AG04450 (cell line): ENCODE data around the gene NFATC2. TPM values are rescaled to one million over a fixed set of nuclear protein-coding genes. Genes with fewer than 3 reads are reported as not detected.

ENCODE experiments used
- CTCF ChIA-PET: fragments of 300-600, 350-600 bp; formaldehyde crosslinking; extraction: SDS; loops from one replicate; lab custom pipeline; 2022; ENCODE audit warnings: antibody characterized with exemption, inconsistent platforms; lab: Charles Lee
- POLR2A ChIA-PET: fragments of 350-600 bp; formaldehyde crosslinking; extraction: SDS; loops from one replicate; lab custom pipeline; 2021; ENCODE audit warnings: antibody characterized with exemption, inconsistent platforms; lab: Yijun Ruan, JAX
- DNase-seq: peaks from one replicate; pipeline ENCODE4 v3.0.0-alpha.2; 2011; ENCODE audit warnings: low read depth, low spot score
- H3K27ac ChIP-seq: one replicate; pipeline ENCODE4 v1.5.1; 2012; ENCODE audit warnings: low read depth, low read length, control low read depth
- H3K27me3 ChIP-seq: one replicate; pipeline ENCODE4 v1.6.0; 2012; ENCODE audit warnings: low read length; ENCODE audit not compliant: control insufficient read depth, insufficient read depth
- H3K4me3 ChIP-seq: 2 replicates; pipeline ENCODE4 v1.5.1; 2011; ENCODE audit warnings: mild to moderate bottlenecking, low read depth, low read length, control low read depth
- H3K9me3 ChIP-seq: 2 replicates; pipeline ENCODE4 v1.5.1; 2012; ENCODE audit warnings: low read length; ENCODE audit not compliant: control insufficient read depth, insufficient read depth
- polyA plus RNA-seq: library from polyadenylated mRNA; depleted of rRNA; stranded (reverse); fragments of >200 nt; gene quantifications from 2 replicates; pipeline ENCODE4 v1.2.3, GENCODE V29; 2011
- TF ChIP-seq, protein P1 (sequence below): IDR thresholded peaks from 2 replicates; pipeline ENCODE4 v1.5.1; 2011; ENCODE audit warnings: low read depth, low read length, control low read depth, inconsistent platforms

Gene NFATC2
- polyA plus RNA-seq, 1 experiment = 0.07 TPM

DNA sequence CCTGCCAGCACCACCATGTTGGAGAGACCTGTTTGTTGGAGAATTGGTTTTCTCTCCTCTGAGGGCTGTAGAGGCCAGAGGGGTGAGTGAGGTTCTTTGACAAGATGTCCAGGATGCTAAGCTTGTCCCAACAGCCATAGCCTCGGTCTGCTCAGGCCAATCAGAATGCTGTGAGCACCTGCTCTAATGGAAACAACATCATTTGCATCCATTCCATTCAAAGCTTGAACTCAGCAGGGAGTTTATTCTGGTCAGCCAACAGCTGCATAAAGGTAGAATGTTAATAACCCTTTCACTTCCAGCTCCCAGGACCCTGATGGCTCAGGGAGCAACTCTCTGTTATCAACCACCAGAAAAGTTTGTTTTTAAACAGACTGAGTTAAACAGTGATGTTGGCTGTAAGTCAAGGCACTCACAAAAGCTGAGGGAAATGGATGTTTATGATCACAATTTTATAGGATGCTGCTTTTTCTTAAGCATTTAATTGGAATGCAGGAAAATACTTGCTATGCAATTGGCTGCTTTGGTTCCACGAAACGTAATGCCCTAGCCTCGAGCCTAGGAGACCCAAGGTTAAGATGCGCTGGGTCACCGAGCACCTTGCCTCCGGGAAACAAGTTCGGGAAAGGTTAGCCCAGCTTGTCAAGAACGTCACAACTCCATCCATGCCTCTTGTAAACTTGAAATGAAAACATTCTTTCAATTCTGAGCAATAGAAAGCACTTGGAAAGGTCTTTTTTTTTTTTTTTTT is 155.2 kb downstream of the NFATC2 start:
- no peaks in the 10 kb centered on the region for H3K9me3 ChIP-seq
- no peak overlapping the region for H3K4me3 ChIP-seq
- no peak overlapping the region for H3K27ac ChIP-seq
- ChIA-PET CTCF (interaction anchor here (0.6 to 3.8 kb wide), 9 partner anchors 20 to 405 kb away, joined by 3 to 96 read pairs (median 4); no protein-coding TSS in a partner anchor), POLR2A (interaction anchor here (0.6 kb wide), 1 partner anchor 117 kb away, joined by 4 read pairs; no protein-coding TSS in a partner anchor)
- no peaks in the 10 kb centered on the region for H3K27me3 ChIP-seq
- TF ChIP-seq, protein P1, sequence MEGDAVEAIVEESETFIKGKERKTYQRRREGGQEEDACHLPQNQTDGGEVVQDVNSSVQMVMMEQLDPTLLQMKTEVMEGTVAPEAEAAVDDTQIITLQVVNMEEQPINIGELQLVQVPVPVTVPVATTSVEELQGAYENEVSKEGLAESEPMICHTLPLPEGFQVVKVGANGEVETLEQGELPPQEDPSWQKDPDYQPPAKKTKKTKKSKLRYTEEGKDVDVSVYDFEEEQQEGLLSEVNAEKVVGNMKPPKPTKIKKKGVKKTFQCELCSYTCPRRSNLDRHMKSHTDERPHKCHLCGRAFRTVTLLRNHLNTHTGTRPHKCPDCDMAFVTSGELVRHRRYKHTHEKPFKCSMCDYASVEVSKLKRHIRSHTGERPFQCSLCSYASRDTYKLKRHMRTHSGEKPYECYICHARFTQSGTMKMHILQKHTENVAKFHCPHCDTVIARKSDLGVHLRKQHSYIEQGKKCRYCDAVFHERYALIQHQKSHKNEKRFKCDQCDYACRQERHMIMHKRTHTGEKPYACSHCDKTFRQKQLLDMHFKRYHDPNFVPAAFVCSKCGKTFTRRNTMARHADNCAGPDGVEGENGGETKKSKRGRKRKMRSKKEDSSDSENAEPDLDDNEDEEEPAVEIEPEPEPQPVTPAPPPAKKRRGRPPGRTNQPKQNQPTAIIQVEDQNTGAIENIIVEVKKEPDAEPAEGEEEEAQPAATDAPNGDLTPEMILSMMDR = no peak
- no peak for DNase-seq

DNA sequence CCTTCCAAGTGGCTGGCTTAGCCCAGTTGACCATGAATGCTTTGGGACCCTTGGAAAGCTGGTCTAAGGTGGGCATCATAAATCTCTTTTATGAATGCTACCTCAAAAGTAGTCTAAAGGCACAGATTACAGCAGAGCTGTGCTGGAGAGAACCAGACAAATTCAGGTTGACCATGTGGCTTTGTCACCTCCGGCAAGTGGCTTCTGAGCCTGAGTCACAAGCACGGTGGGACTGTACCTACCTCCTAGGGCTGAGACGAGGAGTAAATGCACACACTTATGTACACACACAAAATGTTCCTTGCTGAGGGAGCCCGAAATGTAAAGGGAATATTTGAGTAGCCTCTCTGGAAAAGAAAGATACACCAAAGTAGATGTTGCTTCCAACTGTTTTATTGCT is 155.9 kb downstream of the NFATC2 start:
- Histone ChIP-seq H3K27me3 (no peaks in the 10 kb centered on the region), H3K27ac (no peak overlapping the region)
- POLR2A ChIA-PET = interaction anchor here (0.6 kb wide), 1 partner anchor 118 kb away, joined by 4 read pairs; no protein-coding TSS in a partner anchor

DNA sequence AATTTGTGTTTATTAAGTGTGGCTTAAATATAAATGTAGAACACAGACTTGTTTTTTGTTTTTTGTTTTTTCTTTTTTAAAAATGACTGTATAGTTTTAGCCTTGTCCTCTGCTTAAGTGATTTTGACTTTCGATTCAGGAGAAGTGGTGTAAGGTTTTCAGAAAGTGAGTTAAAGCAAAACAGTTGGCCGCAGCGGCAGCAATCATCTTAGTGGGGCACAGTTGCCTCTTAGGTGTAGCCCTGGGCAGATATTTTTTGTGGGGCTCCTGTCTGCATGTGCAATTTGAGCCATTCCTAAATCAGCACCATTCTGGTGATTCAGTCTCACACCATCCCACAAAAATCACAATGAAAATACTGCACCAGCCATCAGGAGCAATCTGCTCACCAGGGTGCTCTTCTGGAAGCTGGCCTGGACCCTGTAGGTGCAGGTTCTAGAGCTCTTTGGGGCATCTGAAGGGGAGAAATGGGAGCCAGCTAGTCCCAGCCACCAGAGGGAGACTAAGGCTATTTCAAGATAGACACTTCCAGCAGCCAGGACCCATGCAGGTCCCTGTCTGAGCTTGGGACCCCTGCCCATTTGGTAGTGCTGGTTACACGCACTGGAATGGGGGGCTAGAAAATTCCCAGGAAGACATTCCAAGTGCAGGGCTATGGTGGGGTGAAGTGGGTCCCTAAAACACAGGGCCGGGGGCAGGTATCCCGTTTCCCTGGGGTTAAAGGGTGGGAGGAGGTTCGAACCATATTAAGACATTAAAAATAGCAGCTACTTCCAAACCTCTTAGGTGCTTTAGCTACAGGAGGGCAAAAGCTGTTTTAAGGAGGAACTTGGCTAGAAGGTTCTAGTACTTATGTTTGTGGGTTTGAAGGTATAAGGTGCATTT is 156.6 kb downstream of the NFATC2 start:
- DNase-seq = no peak
- ChIA-PET POLR2A (interaction anchor here (1.0 kb wide), 1 partner anchor 209 kb away, joined by 5 read pairs; no protein-coding TSS in a partner anchor), CTCF (interaction anchor here (0.6 to 3.8 kb wide), 16 partner anchors 14 to 697 kb away, joined by 3 to 96 read pairs (median 4); no protein-coding TSS in a partner anchor)
- Histone ChIP-seq H3K27ac (no peak overlapping the region), H3K9me3 (no peaks in the 10 kb centered on the region), H3K27me3 (no peaks in the 10 kb centered on the region), H3K4me3 (no peak overlapping the region)
- TF ChIP-seq, protein P1 = peak; percentile 72

More for the DNA sequence above, 155.9 kb downstream of the NFATC2 start:
- H3K9me3 ChIP-seq = no peaks in the 10 kb centered on the region
- TF ChIP-seq, protein P1 = no peak
- CTCF ChIA-PET = interaction anchor here (0.6 to 3.8 kb wide), 15 partner anchors 14 to 697 kb away, joined by 3 to 96 read pairs (median 4); no protein-coding TSS in a partner anchor
- no peak overlapping the region for H3K4me3 ChIP-seq
- DNase-seq = no peak

DNA sequence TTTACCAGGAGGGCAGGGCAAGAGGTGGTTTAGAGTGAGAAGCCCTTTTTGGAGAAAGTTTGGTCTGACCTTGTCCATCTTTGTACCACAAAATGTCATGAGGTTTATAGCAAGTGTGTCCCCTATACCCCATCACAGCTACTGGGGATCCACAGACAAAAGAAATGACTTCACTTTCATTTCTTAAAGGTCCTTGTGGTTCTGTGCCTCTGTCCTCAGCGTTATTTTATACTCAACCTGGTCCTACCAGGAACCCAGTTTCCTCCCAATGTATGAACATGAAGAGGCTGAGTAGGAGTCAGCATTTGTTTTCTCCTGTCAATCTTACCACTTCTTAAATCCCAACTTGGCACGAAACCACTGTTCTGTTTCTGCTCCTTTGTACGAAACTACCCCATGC is 157.6 kb downstream of the NFATC2 start:
- DNase-seq = no peak
- no peak overlapping the region for H3K4me3 ChIP-seq
- TF ChIP-seq, protein P1 = no peak
- ChIA-PET CTCF (interaction anchor here (2.2 to 3.8 kb wide), 2 partner anchors 13 to 211 kb away, joined by 10 to 96 read pairs; no protein-coding TSS in a partner anchor), POLR2A (interaction anchor here (0.6 to 1.0 kb wide), 2 partner anchors 205 to 210 kb away, joined by 3 to 5 read pairs; no protein-coding TSS in a partner anchor)
- H3K27me3 ChIP-seq = no peaks in the 10 kb centered on the region
- no peak overlapping the region for H3K27ac ChIP-seq
- no peaks in the 10 kb centered on the region for H3K9me3 ChIP-seq
